ENCODE measurements around the gene ABI2.

The ABI2 gene

DNA sequence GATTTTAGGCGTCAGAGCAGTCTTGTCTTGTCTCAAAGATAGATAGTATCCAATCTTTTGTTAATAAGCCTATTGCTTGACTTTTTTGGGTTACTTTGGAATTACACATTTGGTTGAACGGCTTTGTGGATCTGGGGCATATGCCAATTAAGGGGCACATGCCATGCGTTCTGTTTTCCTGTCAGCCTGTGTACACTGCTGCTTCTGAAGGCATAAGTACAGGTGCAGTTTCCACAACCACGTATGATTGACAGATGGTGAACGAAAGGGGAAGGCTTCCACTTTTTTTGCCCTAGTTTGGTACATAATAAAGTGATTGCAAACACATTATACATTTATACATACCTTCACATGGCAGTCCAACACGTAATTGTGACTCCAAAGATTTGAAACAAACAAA is 104.6 kb downstream of the ABI2 start:
- no peak for DNase-seq

DNA sequence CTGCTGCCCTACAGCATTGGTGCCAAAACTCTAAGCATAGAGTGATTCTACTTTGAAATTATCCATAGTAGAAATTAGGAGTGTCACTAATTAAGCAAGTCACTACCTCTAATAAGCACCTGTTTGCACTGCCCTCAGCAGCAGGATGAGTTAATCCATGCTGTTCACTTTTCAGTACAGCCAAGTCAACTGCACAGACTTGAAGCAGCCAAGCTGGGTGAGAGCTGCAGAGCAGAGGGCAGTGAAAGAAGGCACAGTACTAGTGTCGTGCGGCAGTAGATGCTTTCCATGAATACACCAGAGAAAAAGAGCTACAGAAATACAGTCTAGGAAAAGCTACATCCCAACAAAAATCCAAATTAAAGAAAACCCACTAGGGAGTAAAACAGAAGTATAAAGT is 108.3 kb downstream of the ABI2 start:
- DNase-seq = no peak

DNA sequence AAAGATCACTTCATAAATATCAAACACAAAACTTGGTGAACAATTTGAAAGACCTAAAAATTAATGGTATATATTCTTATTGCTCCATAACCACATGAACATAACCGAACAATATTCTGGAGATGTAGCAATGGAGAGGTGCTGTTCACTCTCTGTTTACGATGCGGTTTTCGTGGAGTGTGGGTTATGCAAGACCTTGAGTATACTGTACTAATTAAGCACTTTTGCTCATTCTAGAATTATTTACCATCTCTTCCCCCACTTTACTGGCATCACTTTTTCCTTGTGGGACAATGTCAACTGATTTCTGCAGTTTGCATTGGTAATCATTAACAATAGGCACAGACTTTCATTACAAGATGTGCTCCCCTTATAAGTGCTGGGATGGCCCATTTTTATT is 109.3 kb downstream of the ABI2 start:
- DNase-seq = no peak

DNA sequence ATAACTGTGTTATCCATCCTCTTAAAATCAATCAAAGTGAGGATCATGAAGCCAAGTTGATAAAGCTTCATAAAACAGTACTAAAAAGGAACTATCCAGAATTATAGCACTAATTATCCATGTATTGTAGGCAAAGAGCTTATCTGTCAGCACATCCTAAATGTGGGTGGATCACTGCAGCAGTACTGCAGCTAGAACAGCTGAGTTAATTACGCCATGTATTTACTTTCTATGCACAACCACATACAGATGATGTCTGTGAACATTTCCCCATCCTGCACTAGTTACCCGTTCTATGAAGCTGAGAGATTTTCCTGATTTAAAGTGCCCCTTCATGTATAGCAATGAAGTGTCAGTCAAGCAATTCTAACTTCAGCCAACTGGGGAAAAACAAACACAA is 110.3 kb downstream of the ABI2 start:
- DNase-seq = no peak

DNA sequence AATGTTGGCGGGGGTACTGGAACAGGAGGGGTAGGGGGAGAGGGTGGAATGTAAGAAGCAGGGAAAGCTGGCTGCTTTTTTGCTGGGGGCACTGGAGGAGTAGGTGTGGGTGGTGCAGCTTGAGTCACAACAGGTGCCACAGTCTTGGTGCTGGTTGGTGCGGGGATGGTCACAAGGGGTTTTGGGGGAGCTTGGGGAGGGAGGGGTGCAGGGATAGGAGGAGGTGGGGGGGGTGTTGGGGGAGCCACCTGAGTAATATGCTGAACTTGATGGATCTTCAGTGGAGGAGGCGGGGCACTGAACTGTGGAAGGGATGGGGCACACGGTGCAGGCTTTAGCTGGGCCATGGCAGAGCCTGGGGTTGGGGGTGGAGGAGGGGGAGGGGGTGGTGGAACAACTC is 112.5 kb downstream of the ABI2 start:
- no peak for DNase-seq

DNA sequence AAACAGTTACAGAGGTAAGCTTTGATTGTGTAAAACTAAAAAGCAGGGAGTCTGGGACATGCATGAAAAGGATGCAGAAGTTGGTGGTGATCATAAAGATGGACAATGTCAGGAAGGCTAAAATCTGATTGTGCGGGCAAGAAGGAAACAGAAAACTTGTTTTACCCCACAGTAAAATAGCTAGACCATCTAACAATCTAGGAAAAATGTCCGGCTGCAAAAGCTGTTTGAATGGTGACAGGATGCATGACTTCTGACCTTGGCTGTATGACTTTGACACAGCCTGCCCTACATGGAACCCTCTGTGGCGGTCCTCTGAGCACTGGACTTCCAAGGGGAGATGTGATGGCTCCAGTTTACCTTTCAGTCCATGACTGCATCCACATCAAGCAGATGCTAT is 113.3 kb downstream of the ABI2 start:
- DNase-seq = no peak

DNA sequence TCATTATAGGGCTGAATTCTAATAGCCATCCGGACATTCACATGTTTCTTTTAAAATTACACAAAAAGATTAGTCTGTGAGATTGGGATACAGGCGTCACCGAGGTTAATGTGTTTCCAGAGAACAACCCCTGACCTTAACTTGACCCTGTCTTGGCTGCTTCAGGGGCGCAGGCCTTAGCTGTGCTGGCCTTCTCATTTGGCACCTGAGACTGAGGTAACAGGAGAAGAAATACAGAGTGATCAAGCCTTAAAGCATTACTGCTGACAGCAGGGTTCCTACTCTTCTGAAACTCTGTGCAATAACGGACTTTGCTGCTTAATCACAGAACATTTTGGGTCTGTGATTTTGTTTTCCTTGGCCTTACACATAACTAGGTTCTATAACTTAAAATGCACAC is 114.3 kb downstream of the ABI2 start:
- no peak for DNase-seq

DNA sequence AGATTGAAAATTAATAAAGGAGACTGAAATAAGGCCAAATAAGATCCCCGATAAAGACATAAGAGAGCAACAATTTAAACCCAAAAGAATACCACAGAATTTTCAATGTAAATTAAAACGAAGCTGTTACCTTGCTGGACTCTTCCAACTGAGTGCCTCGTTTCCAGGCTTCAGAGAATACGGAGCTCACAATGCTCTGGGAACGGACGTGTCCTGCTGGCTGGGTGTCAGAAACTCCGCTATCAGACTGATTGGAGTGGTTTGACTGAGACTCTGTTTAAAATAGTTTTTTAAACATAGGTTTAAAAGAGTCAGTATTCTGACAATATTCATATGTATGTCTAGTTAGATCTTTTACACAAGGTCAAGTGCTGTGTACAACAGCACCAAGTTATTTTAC is 116.5 kb downstream of the ABI2 start:
- DNase-seq = no peak

DNA sequence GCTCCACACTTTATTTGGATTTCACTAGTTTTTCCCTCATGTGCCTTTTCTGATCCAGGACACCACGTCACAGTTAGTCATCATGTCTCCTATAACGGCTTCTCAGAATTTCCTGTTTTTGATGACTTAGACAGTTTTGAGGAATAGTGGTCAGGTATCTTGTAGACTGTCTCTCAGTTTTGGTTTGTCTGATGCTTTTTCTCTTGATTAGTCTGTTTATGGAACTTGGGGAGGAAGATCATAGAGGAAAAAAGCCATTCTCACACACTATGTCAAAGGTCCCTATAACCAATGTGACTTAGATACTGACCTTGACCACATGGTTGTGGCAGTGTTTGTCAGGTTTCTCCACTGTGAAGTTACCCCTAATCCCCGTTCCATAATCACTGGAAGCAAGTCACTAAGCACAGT is 117.9 kb downstream of the ABI2 start:
- DNase-seq = no peak

DNA sequence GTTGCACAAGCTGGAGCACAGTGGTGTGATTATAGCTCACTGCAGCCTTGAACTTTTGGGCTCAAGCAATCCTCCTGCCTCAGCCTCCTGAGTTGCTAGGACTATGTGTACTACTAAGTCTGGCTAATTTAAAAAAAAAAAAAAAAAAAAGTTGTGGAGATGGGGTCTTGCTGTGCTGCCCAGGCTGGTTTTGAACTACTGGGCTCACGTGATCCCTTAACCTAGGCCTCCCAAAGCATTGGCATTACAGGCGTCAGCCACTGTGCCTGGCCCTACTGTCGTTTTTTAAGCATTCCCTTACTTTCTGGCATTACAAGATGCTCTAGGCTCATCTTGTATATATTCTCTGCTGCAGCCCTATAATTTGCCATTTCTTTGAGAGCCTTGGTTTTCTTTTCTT is 118.6 kb downstream of the ABI2 start:
- DNase-seq = no peak

DNA sequence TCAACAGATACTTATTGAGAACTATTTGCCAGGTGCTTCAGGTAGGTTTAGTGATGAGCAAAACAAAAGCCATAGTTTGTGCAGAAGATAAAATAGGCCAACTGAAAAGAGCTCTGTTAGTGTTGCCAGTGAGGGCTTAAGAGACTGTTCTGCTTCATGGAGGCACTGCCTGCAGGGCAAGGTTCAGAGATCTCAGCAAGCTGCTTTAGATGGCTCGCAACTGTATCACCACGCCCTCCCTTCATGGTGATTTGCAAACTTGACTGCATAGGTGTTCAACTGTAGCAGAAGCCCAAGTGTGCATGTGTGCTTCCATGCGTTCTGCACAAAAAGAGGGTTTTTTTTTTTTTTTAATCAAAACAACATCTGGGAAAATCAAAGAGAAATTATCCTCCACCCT is 122.4 kb downstream of the ABI2 start:
- no peak for DNase-seq

DNA sequence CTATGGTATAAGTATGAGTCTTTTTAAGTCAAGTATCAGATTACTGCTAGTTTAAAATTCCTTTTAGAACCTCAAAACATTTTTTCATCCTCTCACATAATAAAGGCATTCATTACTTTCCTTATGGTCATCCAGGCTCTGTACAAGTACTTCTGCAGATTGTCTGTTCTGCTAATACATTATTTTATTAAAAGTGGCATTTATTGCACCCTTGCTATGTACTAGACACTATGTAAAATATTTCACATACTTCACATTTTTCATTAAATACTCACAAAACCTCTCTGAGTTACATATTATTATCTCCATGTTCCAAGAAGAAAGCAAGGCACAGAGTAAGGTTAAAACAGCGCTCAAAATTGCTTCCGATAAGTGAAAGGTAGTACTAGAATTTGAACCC is 122.8 kb downstream of the ABI2 start:
- DNase-seq = no peak

DNA sequence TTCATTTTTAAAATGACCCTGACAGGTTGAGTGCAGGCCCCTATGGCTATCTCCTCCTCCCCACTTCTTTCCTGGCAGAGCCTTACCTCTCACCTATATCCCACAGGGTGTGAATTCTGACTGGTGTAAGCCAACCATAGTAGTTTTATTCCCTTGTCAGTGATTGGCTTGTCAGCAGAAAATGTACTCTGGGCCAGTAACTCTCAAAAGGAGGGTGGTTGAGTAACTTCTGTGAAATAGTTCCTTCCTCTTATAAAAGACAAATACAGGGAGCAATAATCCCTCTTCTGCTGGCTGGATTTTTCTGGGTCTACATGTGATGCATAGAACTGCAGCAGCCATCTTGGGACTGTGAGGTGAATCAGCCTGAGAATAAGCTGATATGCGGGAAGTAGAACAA is 123.5 kb downstream of the ABI2 start:
- DNase-seq = no peak

DNA sequence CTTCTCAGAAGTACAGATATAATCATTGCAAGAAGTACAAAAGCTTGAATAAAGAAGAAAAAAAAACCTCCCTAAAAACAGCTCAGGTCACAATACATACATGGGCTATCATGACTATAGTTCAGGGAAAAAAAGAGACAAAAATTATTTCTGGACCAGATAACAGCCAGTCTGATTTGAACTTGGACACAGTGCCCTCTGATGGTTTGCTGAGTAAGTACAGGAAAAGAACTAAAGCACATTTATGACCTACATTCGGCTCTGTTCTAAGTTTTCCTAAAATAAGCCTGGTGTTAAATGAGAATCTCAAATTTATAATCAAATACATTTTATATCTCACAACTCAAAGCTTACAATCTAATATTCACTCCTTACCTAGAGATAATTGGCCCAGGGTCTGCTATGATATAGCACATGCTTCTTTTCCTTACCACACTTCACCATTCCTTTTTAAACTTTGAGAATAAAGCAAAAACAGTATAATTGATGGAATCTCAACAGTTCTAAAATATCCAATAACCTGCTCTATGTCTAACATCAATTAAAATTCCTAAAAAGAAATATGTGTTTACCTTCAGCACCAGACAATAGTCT is 125.8 kb downstream of the ABI2 start:
- DNase-seq = no peak

DNA sequence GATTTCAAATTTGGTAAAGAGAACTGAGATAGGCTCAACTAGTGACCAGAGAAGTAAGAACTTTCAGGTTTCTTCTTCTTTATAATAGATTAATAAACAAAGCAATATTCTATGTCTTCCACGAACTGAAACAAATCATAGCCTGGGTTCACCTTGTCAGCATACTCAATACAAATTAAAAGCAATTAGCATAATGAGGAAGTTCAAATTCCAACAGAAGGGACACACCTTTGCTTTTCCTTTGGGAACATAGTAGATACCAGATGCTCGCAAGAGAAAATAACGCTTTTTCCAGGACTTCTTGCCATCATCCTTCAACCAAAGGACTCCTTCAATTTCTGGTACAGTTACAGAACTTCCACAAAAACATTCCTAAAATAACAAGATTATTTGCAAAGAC is 127.0 kb downstream of the ABI2 start:
- no peak for DNase-seq

DNA sequence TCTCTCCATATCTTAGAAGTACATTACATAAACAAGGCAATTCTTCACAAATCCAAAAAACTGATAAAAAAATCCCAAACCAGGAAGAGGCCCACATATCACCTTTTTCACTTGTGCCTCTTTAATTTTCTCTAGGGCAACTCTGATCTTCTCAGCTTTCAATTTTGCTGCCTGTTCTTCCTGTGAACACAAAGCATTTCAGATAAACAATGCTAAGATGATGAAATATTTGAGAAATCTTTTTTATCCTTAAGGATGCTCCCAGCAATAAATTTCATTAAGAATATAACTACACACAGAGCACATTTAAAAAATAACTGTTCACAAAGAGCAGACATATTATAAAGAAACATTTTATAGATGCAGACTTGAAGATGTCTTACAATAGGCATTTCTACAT is 133.6 kb downstream of the ABI2 start:
- no peak for DNase-seq

DNA sequence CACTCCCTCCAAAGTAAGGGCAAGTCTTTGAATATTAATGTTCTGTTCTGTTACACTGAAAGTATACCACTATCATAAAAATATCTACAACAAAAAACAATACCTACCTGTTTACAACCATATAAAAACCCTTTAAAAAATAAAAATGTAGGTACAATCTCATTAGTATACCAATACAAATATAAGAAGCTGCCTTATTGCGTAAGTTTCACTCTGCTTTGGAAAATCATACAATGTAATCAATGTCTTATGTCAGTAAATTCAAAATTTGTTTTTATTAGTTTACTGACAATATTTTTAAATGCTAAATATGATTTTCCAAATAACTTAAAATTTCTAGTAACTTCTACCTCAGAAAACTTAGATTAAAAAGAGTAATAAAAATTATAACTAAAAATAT is 134.1 kb downstream of the ABI2 start:
- DNase-seq = no peak

DNA sequence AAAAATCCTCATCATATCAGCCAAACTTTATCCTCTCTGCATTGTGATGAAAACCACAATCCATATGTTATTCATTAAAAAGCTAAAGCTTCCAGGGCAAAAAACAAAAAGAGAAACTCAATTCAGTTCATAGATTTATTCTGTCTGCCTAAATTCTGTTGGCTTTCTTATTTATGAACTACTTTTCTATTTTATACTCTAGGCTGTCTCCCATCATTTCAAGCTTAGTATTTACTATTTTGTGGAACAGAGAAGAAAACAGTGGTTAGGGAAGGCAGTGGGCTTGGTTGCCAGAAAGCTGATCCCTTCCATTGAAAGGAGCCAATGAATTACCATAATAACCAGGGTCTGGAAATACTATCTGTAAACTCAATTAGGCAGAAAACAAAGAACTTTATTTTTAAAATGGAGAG is 135.1 kb downstream of the ABI2 start:
- no peak for DNase-seq

DNA sequence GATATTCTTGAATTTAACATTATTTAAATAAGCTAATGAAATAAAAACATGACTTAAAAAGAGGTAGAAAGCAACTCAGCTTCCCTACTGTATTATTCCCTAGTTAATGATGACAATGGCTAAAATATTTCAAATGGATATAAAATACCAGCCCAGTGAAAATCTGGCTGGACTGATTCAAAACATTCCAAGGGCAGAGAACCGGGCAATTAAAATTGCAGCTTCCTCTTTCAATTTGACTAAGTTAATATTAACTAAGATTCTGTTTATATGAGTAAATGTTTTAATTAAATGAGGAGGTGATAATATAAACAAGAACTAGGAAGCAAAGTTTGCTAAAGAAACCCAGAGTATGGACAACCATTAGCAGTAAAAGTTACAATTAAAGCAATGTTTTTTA is 141.4 kb downstream of the ABI2 start:
- no peak for DNase-seq

DNA sequence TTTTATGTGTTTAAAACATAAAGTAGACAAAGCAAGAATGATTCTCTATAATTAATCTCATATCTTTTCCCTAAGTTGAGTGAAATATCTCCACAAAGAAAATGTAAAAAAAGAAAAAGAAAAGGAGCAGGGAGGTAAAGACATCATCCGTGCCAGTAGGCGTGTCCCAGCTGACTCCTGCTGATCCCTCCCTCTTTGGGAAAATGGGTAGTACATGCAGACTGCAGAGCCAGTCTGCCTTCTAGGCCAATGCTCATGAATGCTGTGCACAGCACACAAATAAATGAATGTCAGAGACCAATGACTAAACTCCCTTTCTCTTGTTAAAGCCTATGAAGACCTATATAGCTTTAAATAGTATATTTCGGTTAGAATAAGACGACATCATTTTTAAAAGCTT is 142.2 kb downstream of the ABI2 start:
- DNase-seq = no peak

DNA sequence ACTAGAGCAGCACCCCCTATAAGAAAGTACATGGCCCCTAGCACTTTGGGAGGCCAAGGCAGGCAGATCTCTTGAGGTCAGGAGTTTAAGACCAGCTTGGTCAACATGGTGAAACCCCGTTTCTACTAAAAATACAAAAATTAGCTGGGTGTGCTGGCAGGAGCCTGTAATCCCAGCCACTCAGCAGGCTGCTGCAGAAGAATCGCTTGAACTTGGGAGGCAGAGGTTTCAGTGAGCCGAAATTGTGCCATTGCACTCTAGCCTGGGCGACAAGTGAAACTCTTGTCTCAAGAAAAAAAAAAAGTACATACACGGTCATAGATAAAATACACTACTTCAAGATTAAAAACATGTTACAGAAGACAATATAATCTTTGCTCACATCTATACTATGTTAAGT is 143.1 kb downstream of the ABI2 start:
- no peak for DNase-seq

DNA sequence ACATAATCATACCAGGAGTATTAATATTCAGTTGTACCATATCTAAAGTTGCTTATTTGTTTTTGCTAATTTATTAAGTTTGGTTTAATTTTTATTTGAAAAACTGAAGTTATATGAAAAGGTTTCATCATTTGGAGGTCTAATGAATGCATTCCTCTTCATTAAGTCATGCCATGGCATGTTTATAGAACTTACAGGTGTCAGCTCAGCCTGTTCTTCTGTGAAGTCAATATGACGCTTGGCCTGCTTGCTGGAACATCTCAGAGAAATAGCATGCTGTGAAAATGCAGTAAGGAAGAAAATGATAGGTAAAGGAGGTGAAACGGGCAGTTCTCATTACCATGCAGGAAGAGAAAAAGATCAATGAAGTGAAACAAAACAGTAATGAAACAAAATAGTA is 148.7 kb downstream of the ABI2 start:
- DNase-seq = no peak

DNA sequence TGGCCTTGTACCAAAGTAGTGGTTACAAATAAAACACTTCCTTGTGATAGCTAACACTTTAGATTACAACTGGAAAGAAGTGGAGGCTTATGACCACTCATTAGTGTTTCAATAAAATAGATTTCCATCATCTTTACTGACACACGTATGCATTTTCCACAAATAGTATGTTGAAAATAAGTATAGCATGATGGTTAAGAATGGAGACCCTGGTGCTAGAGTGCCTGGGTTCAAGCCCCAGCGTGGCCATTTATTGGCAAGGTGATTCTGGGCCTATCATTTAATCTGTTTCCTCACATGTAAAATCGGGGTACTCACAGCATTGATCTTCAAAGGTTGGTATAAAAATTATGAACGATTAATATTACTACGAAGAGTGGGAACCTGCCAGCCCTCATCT is 152.4 kb downstream of the ABI2 start:
- DNase-seq = no peak

DNA sequence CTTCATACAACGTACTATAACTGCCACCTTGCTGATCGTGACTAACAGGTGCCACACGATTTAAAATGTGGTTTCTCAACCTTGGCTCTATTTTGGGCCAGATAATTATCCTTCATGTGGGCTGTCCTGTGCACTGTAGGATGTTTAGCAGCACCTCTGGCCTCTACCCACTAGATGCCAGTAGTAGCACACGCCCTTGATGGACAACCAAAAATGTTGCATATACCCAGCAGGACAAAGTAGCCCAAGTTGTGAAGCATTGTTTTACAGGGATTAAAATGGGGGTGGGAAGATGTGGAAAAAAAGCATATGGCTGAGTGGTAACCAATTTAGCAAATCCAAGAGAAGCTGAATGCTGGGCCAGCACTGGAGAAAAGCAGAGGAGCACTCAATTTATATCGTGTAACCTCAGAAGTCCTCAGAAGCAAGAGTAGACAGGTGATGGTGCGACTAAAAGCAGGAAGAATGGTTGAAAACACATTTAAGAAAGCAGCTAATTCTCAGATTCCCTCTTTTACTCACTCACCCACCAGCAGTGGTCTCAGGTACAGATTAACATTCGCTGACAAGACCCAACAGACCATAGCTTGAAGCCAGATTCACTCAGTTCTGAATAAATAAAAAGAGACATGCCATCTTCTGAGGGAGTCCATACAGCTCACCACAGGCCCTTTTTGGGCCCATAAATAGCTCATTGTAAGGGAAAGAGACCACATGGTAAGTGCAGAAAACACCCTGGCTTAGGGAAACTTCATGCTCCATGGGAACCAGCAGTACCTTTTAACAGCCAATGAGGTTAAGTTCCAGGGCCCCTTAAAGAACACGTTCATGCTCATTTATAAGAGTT is 156.3 kb downstream of the ABI2 start:
- DNase-seq = no peak

DNA sequence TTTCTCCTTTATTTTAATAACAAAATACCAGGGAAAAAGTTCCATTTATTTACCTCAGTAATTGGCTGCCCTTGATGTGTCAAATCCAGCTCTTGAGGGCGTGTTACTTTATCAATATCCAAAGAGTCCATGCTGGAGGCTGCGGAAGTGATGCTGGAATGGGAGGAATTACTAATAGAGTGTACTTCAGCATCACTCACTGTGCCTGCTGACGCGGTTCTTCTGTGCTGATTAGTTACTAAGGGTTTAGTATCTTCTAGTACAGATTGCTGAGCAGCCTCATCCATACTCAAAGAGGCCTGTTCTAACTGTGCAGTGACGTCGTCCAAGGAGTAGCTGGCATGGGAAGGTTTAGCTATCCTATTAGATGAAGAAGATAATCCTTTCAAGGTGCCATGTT is 161.3 kb downstream of the ABI2 start:
- DNase-seq = no peak

Data from NCI-H187 treated with DMSO at 0.1 percent for 48 hours (cell line).